Stomach (tissue), 4 donors: ENCODE results near the gene RIMS4.

Experiments used
- EP300 ChIP-seq: sonication (generic); formaldehyde crosslinking; IDR thresholded peaks from one replicate; pipeline ENCODE4 v1.6.1; 2017; ENCODE audit warnings: antibody characterized with exemption
- POLR2A ChIP-seq, 4 donors: fragments of 450-650 bp; IDR thresholded peaks; one replicate each; pipeline ENCODE4 v1.6.1; 2016; ENCODE audit warnings: antibody characterized with exemption in 4 of 4, control low read depth in 2 of 4, mild to moderate bottlenecking in 1 of 4, moderate library complexity in 1 of 4
- POLR2AphosphoS5 ChIP-seq, 3 donors: sonication (generic); formaldehyde crosslinking; IDR thresholded peaks; one replicate each; pipeline ENCODE4 v1.6.1; 2016; ENCODE audit warnings: antibody characterized with exemption in 3 of 3
- TF ChIP-seq, protein P1 (sequence below), 7 experiments: fragments of 450-650 bp in 4 of 7; fragments of 200-600 bp in 3 of 7; sonication (generic) in 3 of 7; IDR thresholded peaks; one replicate each; pipeline ENCODE4 v1.5.1; 2016 to 2019; ENCODE audit warnings: antibody characterized with exemption in 7 of 7, control low read depth in 2 of 7, mild to moderate bottlenecking in 1 of 7

DNA sequence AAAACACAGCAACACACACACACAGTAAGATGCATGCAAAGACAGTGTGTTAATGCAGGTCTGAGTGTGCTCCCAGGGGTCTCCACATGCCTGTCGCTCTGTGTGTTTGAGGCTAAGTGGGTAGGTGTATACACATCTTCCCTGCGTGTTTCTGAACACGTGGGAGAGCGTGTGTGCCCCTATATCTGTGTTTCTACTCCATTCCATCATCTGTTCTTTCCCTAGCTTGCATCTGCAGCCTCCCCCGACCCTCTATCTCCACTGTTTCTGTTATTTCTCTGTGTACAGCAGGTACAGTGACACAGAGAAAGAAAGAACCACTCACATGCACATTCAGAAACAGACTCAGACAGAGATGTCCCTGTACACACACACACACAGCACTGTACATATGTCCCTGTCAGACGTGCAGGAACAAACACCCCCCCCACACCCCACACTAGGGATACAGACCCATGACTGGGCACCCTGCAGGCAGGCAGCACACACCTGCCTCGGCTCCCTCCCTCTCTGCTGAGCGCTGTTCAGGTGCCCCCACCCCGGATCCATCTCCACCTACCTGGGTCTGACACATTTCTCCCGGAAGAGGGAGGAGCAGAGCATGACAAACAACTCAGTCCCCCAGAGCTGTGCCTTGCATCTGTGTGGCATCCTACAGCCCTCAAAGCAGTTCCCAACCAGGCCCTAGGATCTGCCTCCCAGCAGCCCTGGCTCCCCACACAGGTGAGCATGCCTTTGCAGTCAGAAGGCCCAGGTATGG is 37.1 kb downstream of the RIMS4 start:
- no peak for TF ChIP-seq POLR2A (IDR thresholded peaks at IDR 0.05)
- TF ChIP-seq, protein P1, sequence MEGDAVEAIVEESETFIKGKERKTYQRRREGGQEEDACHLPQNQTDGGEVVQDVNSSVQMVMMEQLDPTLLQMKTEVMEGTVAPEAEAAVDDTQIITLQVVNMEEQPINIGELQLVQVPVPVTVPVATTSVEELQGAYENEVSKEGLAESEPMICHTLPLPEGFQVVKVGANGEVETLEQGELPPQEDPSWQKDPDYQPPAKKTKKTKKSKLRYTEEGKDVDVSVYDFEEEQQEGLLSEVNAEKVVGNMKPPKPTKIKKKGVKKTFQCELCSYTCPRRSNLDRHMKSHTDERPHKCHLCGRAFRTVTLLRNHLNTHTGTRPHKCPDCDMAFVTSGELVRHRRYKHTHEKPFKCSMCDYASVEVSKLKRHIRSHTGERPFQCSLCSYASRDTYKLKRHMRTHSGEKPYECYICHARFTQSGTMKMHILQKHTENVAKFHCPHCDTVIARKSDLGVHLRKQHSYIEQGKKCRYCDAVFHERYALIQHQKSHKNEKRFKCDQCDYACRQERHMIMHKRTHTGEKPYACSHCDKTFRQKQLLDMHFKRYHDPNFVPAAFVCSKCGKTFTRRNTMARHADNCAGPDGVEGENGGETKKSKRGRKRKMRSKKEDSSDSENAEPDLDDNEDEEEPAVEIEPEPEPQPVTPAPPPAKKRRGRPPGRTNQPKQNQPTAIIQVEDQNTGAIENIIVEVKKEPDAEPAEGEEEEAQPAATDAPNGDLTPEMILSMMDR (IDR thresholded peaks at IDR 0.05), result no peak
- no peak for TF ChIP-seq POLR2AphosphoS5 (IDR thresholded peaks at IDR 0.05)
- TF ChIP-seq EP300, result no peak
